Astrocyte of the spinal cord (primary cell): ENCODE results near the gene UGT2A3.
"Not testable (repeated sequence)": the region's sequence is repeated elsewhere in the genome, so short reads cannot be mapped to it uniquely, and the experiment has no call there.

Source experiments
- DNase-seq: peaks from one replicate; pipeline ENCODE4 v3.0.0; 2011; ENCODE audit warnings: low read depth, low spot score
- H3K4me3 ChIP-seq: 2 replicates; pipeline ENCODE4 v1.5.1; 2011; ENCODE audit warnings: low read depth, mild to moderate bottlenecking, low read length, moderate library complexity
- in situ Hi-C: cut with HindIII; loops from 2 replicates; pipeline ENCODE4 v1.10.0; 2017; ENCODE audit warnings: low sequenced_read_pairs
- TF ChIP-seq, protein P1 (sequence below): IDR thresholded peaks from 2 replicates; pipeline ENCODE4 v1.5.1; 2012; ENCODE audit warnings: low read depth, mild to moderate bottlenecking, low read length, inconsistent platforms

UGT2A3 gene

DNA sequence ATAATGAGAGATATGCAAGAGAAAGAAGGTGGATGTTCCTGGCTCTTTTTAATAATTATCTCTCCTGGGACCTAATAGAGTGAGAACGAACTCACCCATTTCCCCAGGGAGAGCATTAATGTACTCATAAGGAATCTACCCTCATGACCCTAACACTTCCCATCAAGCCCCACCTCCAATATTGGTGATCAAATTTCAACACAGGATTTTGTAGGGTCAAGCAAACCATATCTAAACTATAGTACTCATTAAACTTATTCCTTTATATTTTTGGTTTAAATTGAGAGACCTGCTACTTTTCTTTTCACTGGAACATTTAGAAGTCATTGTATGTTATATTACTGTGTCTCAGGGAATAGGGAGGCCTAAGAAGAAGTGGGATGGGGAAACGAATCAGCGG lies 2.6 kb downstream of the UGT2A3 start:
- TF ChIP-seq, protein P1, sequence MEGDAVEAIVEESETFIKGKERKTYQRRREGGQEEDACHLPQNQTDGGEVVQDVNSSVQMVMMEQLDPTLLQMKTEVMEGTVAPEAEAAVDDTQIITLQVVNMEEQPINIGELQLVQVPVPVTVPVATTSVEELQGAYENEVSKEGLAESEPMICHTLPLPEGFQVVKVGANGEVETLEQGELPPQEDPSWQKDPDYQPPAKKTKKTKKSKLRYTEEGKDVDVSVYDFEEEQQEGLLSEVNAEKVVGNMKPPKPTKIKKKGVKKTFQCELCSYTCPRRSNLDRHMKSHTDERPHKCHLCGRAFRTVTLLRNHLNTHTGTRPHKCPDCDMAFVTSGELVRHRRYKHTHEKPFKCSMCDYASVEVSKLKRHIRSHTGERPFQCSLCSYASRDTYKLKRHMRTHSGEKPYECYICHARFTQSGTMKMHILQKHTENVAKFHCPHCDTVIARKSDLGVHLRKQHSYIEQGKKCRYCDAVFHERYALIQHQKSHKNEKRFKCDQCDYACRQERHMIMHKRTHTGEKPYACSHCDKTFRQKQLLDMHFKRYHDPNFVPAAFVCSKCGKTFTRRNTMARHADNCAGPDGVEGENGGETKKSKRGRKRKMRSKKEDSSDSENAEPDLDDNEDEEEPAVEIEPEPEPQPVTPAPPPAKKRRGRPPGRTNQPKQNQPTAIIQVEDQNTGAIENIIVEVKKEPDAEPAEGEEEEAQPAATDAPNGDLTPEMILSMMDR: no peak
- H3K4me3 ChIP-seq: no peak overlapping the region
- no peak for DNase-seq
- in situ Hi-C loops: no loop called here

DNA sequence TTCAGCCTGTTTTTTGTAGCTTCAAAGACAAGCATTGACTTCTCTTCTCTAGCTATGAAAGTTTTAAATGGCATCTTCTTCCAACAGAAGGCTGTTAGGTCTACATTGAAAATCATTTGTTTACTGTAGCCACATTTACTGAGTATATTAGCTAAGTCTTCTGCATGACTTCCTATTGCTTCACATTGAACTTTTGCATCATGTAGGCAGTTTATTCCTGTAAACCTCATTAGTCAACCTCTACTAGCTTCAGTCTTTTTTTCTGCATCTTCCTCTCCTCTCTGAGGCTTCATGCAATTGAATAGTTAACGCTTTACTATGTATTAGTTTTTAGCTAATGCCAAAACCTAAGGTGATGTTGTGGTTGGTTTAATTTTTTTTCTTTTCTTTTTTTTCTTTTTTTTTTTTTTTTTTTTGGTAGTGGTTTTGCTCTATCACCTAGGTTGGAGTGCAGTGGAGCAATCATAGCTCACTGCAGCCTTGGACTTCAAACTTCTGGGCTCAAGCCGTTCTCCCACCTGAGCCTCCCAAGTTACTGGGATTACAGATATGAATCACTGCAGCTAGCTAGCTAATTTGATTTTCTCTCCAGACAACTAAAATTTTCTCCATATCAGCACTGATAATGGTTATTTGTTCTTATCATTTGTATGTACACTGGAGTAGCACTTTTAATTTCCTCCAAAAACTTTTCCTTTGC lies 3.4 kb downstream of the UGT2A3 start:
- TF ChIP-seq, protein P1: no peak
- in situ Hi-C loops: no loop called here
- H3K4me3 ChIP-seq: no peak overlapping the region
- DNase-seq: no peak

DNA sequence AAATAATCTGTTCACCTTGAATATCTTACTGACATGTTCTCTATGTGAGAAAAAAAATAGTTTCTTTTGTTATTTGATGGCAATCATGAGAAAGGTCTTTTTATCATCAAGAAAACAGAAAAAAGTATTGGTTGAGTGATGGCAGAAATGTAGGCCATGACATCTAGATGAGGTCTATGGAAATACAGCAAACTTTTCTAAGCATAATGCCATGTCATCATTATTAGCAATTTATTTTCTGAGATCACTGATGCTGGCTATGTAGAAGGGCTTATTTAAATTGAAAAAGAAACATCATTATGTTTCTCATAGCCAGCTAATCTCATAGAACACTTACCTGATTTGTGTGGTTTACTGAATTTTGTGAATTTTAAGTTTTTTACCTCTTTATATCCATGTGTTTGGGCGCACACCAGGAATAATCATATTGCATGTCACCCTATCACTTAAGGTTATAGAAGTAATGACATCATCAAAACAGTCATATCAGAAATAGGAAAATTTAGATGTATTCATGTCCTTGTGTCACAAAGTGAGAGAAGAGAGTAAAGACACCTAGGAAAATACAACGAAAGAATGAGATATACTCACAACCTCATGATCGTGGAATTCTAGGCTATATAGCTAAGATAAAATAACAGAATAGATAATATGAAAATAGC lies 22.4 kb downstream of the UGT2A3 start:
- TF ChIP-seq, protein P1: no peak
- DNase-seq: no peak
- H3K4me3 ChIP-seq: no peak overlapping the region
- in situ Hi-C loops: no loop called here

DNA sequence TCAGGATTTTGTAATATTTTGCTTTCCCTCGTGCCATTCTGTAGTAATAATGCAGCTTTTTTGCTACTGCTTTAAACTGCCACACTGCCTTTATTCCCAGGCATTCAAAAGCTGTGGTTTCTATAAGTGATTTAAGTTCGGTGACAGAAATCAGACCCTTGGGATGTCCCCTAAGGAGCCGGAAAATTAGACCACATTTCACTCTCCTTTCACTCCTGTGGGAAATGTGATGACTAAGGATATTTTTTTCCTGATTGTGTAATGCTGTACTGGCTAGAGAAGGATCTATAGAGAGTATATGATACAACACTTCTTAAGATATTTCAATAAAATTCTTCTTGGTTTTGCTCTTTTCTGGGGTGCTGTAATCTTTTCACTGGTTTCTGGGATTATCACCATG lies 24.4 kb downstream of the UGT2A3 start:
- no peak overlapping the region for H3K4me3 ChIP-seq
- no peak for DNase-seq
- TF ChIP-seq, protein P1: no peak
- in situ Hi-C loops: no loop called here

DNA sequence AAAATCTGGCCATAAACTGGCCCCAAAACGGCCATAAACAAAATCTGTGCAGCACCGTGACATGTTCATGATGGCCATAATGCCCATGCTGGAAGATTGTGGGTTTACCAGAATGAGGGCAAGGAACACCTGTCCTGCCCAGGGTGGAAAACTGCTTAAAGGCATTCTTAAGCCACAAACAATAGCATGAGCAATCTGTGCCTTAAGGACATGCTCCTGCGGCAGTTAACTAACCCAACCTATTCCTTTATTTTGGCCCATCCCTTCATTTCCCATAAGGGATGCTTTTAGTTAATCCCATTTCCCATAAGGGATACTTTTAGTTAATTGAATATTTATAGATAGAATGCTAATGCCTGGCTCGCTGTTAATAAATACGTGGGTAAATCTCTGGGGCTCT lies 29.4 kb downstream of the UGT2A3 start:
- not testable (repeated sequence) for DNase-seq

DNA sequence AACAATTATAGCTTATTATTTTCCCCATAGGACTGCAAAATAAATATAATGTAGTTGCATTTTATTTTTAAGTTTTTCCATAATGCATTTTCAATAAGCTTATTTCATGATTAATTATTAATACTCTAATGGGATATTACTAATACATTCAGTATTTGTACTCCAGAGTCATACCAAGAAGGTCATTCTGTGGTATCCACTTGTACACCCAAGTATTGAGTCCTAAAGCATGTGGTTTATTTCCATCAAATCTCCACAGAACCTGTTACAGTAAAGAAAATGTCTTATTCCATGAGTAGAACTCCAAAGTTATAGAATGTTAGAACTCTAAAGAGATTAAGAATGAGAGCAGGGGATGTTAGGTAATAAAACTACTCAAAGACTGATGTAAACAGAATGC lies 30.6 kb downstream of the UGT2A3 start:
- DNase-seq: no peak
- in situ Hi-C loops: no loop called here
- no peak overlapping the region for H3K4me3 ChIP-seq
- TF ChIP-seq, protein P1: no peak

More for the DNA sequence above, 29.4 kb downstream of the UGT2A3 start:
- H3K4me3 ChIP-seq, in situ Hi-C loops: not testable (repeated sequence)

DNA sequence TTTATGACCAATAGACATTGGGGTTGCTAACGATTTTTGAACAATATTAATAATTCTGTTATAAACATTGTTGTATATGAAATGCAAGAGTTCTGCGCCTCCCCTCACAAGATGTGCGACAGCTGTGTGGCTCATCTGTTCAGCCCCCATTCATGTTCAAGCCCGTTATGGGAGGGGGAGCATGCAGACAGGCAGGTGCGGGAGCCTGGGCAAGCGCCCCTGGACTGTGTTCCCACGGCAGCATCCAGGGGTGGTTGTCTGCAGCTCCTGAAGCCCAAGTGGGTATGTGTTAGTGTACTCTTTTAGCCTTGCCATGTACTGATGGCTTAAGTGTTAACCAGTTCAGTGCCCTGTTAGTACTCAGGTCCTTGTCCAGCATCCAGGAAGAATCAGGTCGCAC lies 34.6 kb downstream of the UGT2A3 start:
- DNase-seq: no peak
- TF ChIP-seq, protein P1: no peak
- H3K4me3 ChIP-seq: no peak overlapping the region
- in situ Hi-C loops: no loop called here
